HG03103 (cell line): ENCODE results near the gene CDC42SE1.

Experiments used
- ATAC-seq: cut with Tn5 transposase; IDR thresholded peaks from one replicate; pipeline ENCODE4 v1.9.1; 2021; ENCODE audit warnings: low read depth; ENCODE audit not compliant: unreplicated experiment

CDC42SE1 gene

GRCh38 chr1:151054971-151055547 lies 4.4 kb downstream of the CDC42SE1 start:
- ATAC-seq: no peak

- no peak for ATAC-seq
These were observed 7.9 kb downstream of the CDC42SE1 start for GRCh38 chr1:151051356-151052009.

GRCh38 chr1:151050051-151050688 lies 9.3 kb downstream of the CDC42SE1 start:
- ATAC-seq: no peak

- ATAC-seq: no peak
These were observed 10.0 kb downstream of the CDC42SE1 start for GRCh38 chr1:151049458-151049857.

GRCh38 chr1:151048645-151049032 lies 10.8 kb downstream of the CDC42SE1 start:
- ATAC-seq: no peak

GRCh38 chr1:151047925-151048644 lies 11.3 kb downstream of the CDC42SE1 start:
- ATAC-seq: no peak

- no peak for ATAC-seq
These were observed 11.9 kb downstream of the CDC42SE1 start, which contains the start of gene C1orf56 for GRCh38 chr1:151047591-151047924. TSS of gene C1orf56 (plus strand) at chr1:151047751. CDS start at chr1:151047848, 97 bp downstream.

GRCh38 chr1:151043163-151043562 lies 16.3 kb downstream of the CDC42SE1 start:
- ATAC-seq: no peak

- ATAC-seq: no peak
These were observed 19.9 kb downstream of the CDC42SE1 start for GRCh38 chr1:151039521-151039920.

- no peak for ATAC-seq
These were observed 22.4 kb downstream of the CDC42SE1 start for GRCh38 chr1:151037032-151037431.

GRCh38 chr1:151036356-151036755 lies 23.1 kb downstream of the CDC42SE1 start, which contains the start of gene BNIPL:
TSS of gene BNIPL (plus strand) at chr1:151036586. CDS start at chr1:151036726, 140 bp downstream.
- no peak for ATAC-seq

- ATAC-seq: no peak
These were observed 24.3 kb downstream of the CDC42SE1 start for GRCh38 chr1:151035167-151035566.

- ATAC-seq: no peak
These were observed 27.3 kb downstream of the CDC42SE1 start for GRCh38 chr1:151032164-151032563.

- no peak for ATAC-seq
These were observed 33.0 kb downstream of the CDC42SE1 start for GRCh38 chr1:151026460-151026859.

- no peak for ATAC-seq
These were observed 34.8 kb downstream of the CDC42SE1 start for GRCh38 chr1:151024540-151025146.

GRCh38 chr1:151013518-151013917 lies 45.9 kb downstream of the CDC42SE1 start:
- no peak for ATAC-seq

GRCh38 chr1:151012684-151013471 lies 46.5 kb downstream of the CDC42SE1 start:
- ATAC-seq: no peak

- no peak for ATAC-seq
These were observed 48.1 kb downstream of the CDC42SE1 start for GRCh38 chr1:151011154-151011850.

- no peak for ATAC-seq
These were observed 49.1 kb downstream of the CDC42SE1 start for GRCh38 chr1:151010346-151010726.
